CD4-positive, alpha-beta T cell (primary cell): Measurements from ENCODE around the gene TNFRSF17. TPM values are rescaled to one million over a fixed set of nuclear protein-coding genes. Genes with fewer than 3 reads are reported as not detected.
"Not testable (repeated sequence)": the region's sequence is repeated elsewhere in the genome, so short reads cannot be mapped to it uniquely, and the experiment has no call there.

ENCODE experiments used
- ATAC-seq: fragments of 200-7000 bp; cut with Tn5 transposase; one replicate; pipeline ENCODE4 v1.10.0; 2022; ENCODE audit warnings: mild to moderate bottlenecking; ENCODE audit not compliant: poor library complexity
- CTCF ChIA-PET: fragments of 350-600 bp; sonication (Branson Sonifier 250); formaldehyde crosslinking; loops from one replicate; lab custom pipeline; 2021; ENCODE audit warnings: antibody characterized with exemption, inconsistent platforms; lab: Charles Lee
- POLR2A ChIA-PET: fragments of 350-600 bp; sonication (Branson Sonifier 250); formaldehyde crosslinking; loops from one replicate; lab custom pipeline; 2021; ENCODE audit warnings: antibody characterized with exemption, inconsistent platforms; lab: Charles Lee
- DNase-seq, 14 experiments: peaks; one replicate each; pipeline ENCODE4 v3.0.0-alpha.2; 2013 to 2020; ENCODE audit warnings: mixed read lengths in 2 of 14
- H3K27ac ChIP-seq, 2 donors: one replicate each; pipeline versions ENCODE4 v1.5.1 to v1.7.0; 2013; ENCODE audit warnings: low read length in 2 of 2, low read depth in 1 of 2, mild to moderate bottlenecking in 1 of 2
- H3K27me3 ChIP-seq, 2 experiments: 1 replicate in 1 of 2; 2 replicates in 1 of 2; pipeline versions ENCODE4 v1.6.1 to v1.7.0; 2013; ENCODE audit warnings: low read length in 2 of 2, control low read depth in 1 of 2, mild to moderate bottlenecking in 1 of 2, moderate library complexity in 1 of 2; ENCODE audit not compliant: insufficient read depth in 2 of 2, control insufficient read depth in 1 of 2
- H3K36me3 ChIP-seq: one replicate; pipeline ENCODE4 v1.6.1; 2013; ENCODE audit warnings: low read length, control low read depth; ENCODE audit not compliant: insufficient read depth
- H3K4me1 ChIP-seq: one replicate; pipeline ENCODE4 v1.6.1; 2013; ENCODE audit warnings: low read length, control low read depth; ENCODE audit not compliant: insufficient read depth
- H3K4me3 ChIP-seq: one replicate; pipeline ENCODE4 v1.5.1; 2013; ENCODE audit warnings: mild to moderate bottlenecking, low read length, moderate library complexity
- H3K9me3 ChIP-seq, 2 experiments: 1 replicate in 1 of 2; 2 replicates in 1 of 2; pipeline versions ENCODE4 v1.6.1 to v1.7.0; 2013; ENCODE audit warnings: low read length in 2 of 2, mild to moderate bottlenecking in 2 of 2, control low read depth in 1 of 2, moderate library complexity in 1 of 2; ENCODE audit not compliant: control insufficient read depth in 1 of 2, insufficient read depth in 1 of 2
- H3K27ac Mint-ChIP-seq: one replicate; pipeline ENCODE4 v1.8.0; 2020; ENCODE audit warnings: mixed read lengths
- H3K27me3 Mint-ChIP-seq: one replicate; pipeline ENCODE4 v1.8.0; 2021; ENCODE audit warnings: mixed read lengths
- H3K36me3 Mint-ChIP-seq: one replicate; pipeline ENCODE4 v1.8.0; 2021; ENCODE audit warnings: low read depth, mixed read lengths
- H3K4me1 Mint-ChIP-seq: one replicate; pipeline ENCODE4 v1.8.0; 2021; ENCODE audit warnings: low read depth, mixed read lengths
- H3K4me3 Mint-ChIP-seq: one replicate; pipeline ENCODE4 v1.8.0; 2020; ENCODE audit warnings: mild to moderate bottlenecking, mixed read lengths
- H3K9me3 Mint-ChIP-seq: one replicate; pipeline ENCODE4 v1.8.0; 2020; ENCODE audit warnings: mixed read lengths
- intact Hi-C, 2 experiments: fragments of 100-400 bp; cut with DNase I in 1 of 2; cut with micrococcal nuclease in 1 of 2; formaldehyde crosslinking; loops; one replicate each; pipeline versions ENCODE4 v1.15.1 to v1.9.0; 2023 to 2025; cut with DNase I, micrococcal nuclease
- total RNA-seq, 174 experiments: library from RNA in 2 of 174; stranded (reverse) in 2 of 174; gene quantifications; one replicate each; pipeline ENCODE4 v1.2.3 and lab custom pipeline; 2021 to 2026
- TF ChIP-seq, protein P1 (sequence below): fragments of 200-600 bp; IDR thresholded peaks from one replicate; pipeline ENCODE4 v1.8.0; 2022; ENCODE audit warnings: antibody characterized with exemption, mild to moderate bottlenecking

The TNFRSF17 gene
- total RNA-seq, 2 experiments from 2014 or later = not detected

DNA sequence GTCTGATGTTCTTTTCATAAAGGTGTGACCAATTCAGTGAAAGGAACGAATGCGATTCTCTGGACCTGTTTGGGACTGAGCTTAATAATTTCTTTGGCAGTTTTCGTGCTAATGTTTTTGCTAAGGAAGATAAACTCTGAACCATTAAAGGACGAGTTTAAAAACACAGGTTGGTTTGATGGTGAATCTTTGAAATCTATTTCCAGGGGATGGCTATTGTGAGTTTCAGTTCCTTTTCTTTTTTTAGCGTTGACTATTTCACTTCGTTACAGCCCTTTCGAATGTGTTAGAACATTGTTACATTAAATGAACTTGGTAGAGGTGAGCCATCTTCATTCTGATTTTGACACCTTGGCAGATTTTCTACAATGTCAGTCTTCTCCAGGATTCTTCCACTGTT, 1.2 kb downstream of the TNFRSF17 start:
- Histone ChIP-seq H3K27ac (no peak overlapping the region), H3K4me3 (no peak overlapping the region), H3K27me3 (no peaks in the 10 kb centered on the region), H3K36me3 (peaks cover under 1% of the 10 kb centered on the region), H3K9me3 (no peaks in the 10 kb centered on the region), H3K4me1 (no peaks in the 10 kb centered on the region)
- Mint-ChIP-seq H3K4me3 (no peak overlapping the region), H3K4me1 (no peaks in the 10 kb centered on the region), H3K36me3 (no peaks in the 10 kb centered on the region), H3K27ac (no peak overlapping the region), H3K9me3 (no peaks in the 10 kb centered on the region), H3K27me3 (no peaks in the 10 kb centered on the region)
- ChIA-PET CTCF (no interaction called here), POLR2A (no interaction called here)
- DNase-seq (no peak), ATAC-seq (no peak)
- intact Hi-C loops = no loop called here
- TF ChIP-seq, protein P1, sequence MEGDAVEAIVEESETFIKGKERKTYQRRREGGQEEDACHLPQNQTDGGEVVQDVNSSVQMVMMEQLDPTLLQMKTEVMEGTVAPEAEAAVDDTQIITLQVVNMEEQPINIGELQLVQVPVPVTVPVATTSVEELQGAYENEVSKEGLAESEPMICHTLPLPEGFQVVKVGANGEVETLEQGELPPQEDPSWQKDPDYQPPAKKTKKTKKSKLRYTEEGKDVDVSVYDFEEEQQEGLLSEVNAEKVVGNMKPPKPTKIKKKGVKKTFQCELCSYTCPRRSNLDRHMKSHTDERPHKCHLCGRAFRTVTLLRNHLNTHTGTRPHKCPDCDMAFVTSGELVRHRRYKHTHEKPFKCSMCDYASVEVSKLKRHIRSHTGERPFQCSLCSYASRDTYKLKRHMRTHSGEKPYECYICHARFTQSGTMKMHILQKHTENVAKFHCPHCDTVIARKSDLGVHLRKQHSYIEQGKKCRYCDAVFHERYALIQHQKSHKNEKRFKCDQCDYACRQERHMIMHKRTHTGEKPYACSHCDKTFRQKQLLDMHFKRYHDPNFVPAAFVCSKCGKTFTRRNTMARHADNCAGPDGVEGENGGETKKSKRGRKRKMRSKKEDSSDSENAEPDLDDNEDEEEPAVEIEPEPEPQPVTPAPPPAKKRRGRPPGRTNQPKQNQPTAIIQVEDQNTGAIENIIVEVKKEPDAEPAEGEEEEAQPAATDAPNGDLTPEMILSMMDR = no peak

DNA sequence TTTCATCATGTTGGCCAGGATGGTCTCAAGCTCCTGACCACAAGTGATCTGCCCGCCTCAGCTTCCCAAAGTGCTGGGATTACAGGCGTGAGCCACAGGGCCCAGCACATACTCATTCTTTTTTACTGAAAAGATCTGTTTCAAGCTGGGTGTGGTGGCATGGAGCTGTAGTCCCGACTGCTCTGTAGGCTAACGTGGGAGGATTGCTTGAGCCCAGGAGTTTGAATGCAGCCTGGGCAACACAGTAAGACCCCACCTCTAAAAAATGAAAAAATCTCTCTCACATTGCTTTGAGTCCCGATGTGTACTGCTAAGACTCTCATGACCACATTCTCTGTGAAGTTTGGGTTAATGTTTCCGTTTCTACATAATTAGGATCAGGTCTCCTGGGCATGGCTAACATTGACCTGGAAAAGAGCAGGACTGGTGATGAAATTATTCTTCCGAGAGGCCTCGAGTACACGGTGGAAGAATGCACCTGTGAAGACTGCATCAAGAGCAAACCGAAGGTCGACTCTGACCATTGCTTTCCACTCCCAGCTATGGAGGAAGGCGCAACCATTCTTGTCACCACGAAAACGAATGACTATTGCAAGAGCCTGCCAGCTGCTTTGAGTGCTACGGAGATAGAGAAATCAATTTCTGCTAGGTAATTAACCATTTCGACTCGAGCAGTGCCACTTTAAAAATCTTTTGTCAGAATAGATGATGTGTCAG, 2.3 kb downstream of the TNFRSF17 start:
- no peaks in the 10 kb centered on the region for H3K4me1 ChIP-seq
- H3K4me3 ChIP-seq = no peak overlapping the region
- TF ChIP-seq, protein P1 = no peak
- no peaks in the 10 kb centered on the region for H3K27me3 ChIP-seq
- no peak overlapping the region for H3K27ac Mint-ChIP-seq
- H3K9me3 Mint-ChIP-seq = no peaks in the 10 kb centered on the region
- CTCF ChIA-PET = no interaction called here
- ATAC-seq (no peak), DNase-seq (no peak)
- intact Hi-C loops = no loop called here
- no peaks in the 10 kb centered on the region for H3K4me1 Mint-ChIP-seq
- peaks cover 4% of the 10 kb centered on the region for H3K36me3 Mint-ChIP-seq
- H3K36me3 ChIP-seq = no peaks in the 10 kb centered on the region
- H3K9me3 ChIP-seq = no peaks in the 10 kb centered on the region
- POLR2A ChIA-PET = no interaction called here
- H3K27me3 Mint-ChIP-seq = no peaks in the 10 kb centered on the region
- H3K27ac ChIP-seq = no peak overlapping the region
- H3K4me3 Mint-ChIP-seq = no peak overlapping the region

DNA sequence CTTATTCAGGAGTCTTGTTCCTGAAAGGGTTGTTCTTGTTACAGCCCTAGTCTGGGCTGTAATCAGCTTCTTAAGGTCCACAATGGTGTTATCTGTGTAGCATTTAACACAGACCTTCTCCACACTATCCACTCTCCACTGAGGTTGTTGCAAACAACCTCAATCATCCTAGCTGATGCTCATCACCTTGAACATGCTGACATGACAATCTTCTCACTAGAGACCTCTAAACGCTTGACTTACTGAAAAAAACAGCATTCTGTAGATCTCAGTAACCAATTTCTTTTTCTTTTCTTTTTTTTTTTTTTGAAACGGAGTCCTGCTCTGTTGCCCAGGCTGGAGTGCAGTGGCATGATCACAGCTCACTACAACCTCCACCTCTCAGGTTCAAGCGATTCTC, 3.6 kb downstream of the TNFRSF17 start:
- no peak overlapping the region for H3K27ac ChIP-seq
- H3K36me3 ChIP-seq = peaks cover under 1% of the 10 kb centered on the region
- H3K27me3 ChIP-seq = no peaks in the 10 kb centered on the region
- intact Hi-C loops = no loop called here
- DNase-seq (no peak), ATAC-seq (no peak)
- Mint-ChIP-seq H3K4me3 (no peak overlapping the region), H3K27me3 (no peaks in the 10 kb centered on the region), H3K4me1 (no peaks in the 10 kb centered on the region), H3K27ac (no peak overlapping the region), H3K9me3 (no peaks in the 10 kb centered on the region), H3K36me3 (peaks cover 8% of the 10 kb centered on the region)
- no peaks in the 10 kb centered on the region for H3K4me1 ChIP-seq
- ChIA-PET CTCF (interaction anchor here (1.1 kb wide), 1 partner anchor 99 kb away, joined by 3 read pairs; no protein-coding TSS in a partner anchor), POLR2A (interaction anchor here (0.5 kb wide), 1 partner anchor 90 kb away, joined by 3 read pairs; no protein-coding TSS in a partner anchor)
- H3K4me3 ChIP-seq = no peak overlapping the region
- no peaks in the 10 kb centered on the region for H3K9me3 ChIP-seq
- TF ChIP-seq, protein P1 = no peak

DNA sequence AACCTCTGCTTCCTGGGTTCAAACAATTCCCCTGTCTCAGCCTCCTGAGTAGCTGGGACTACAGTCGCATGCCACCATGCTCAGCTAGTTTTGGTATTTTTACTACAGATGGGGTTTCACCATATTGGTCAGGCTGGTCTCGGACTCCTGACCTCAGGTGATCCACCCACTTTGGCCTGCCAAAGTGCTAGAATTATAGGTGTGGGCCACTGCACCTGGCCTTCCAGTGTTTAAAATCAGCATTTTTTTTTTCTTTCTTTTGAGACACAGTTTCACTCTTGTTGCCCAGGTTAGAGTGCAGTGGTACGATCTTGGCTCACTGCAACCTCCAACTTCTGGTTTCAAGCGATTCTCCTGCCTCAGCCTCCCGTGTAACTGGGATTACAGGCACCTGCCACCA, 5.3 kb downstream of the TNFRSF17 start:
- H3K4me1 ChIP-seq, H3K4me3 Mint-ChIP-seq, CTCF ChIA-PET, POLR2A ChIA-PET, H3K9me3 Mint-ChIP-seq, H3K27me3 ChIP-seq, H3K36me3 ChIP-seq, H3K27ac ChIP-seq, H3K4me1 Mint-ChIP-seq, DNase-seq, H3K27me3 Mint-ChIP-seq, H3K27ac Mint-ChIP-seq, H3K4me3 ChIP-seq, ATAC-seq, H3K9me3 ChIP-seq: not testable (repeated sequence)
- intact Hi-C loops = loop anchor here (10.0 kb wide), 3 partner anchors 95 to 1955 kb away; partner anchors contain the start of gene ERCC4 (in 1 of the 2)
- peaks cover 15% of the 10 kb centered on the region for H3K36me3 Mint-ChIP-seq
